Astrocyte (in vitro differentiated cells and primary cell): Measurements from ENCODE around the gene CCDC102B. TPM values are rescaled to one million over a fixed set of nuclear protein-coding genes. Genes with fewer than 3 reads are reported as not detected.

Experiments used
- DNase-seq: peaks from one replicate; pipeline ENCODE4 v3.0.0-alpha.2; 2010; ENCODE audit warnings: low read depth
- FAIRE-seq: peaks from 2 replicates; lab custom pipeline; 2011; peaks lifted over from hg19 to GRCh38; lab: Jason Lieb, UNC
- H2AFZ ChIP-seq: 2 replicates; pipeline ENCODE4 v1.6.0; 2012; ENCODE audit warnings: low read depth, low read length, inconsistent platforms
- H3K27ac ChIP-seq: 2 replicates; pipeline ENCODE4 v1.5.1; 2011; ENCODE audit warnings: low read depth, low read length, inconsistent platforms
- H3K27me3 ChIP-seq: 2 replicates; pipeline ENCODE4 v1.6.0; 2011; ENCODE audit warnings: low read length, inconsistent platforms; ENCODE audit not compliant: insufficient read depth
- H3K36me3 ChIP-seq: 2 replicates; pipeline ENCODE4 v1.5.1; 2011; ENCODE audit warnings: low read length, inconsistent platforms; ENCODE audit not compliant: insufficient read depth
- H3K4me1 ChIP-seq: 2 replicates; pipeline ENCODE4 v1.5.1; 2011; ENCODE audit warnings: low read length, inconsistent platforms; ENCODE audit not compliant: insufficient read depth
- H3K4me2 ChIP-seq: 2 replicates; pipeline ENCODE4 v1.6.0; 2012; ENCODE audit warnings: low read length, inconsistent platforms
- H3K4me3 ChIP-seq: 2 replicates; pipeline ENCODE4 v1.5.1; 2011; ENCODE audit warnings: low read depth, mild to moderate bottlenecking, low read length, inconsistent platforms; ENCODE audit not compliant: insufficient read depth
- H3K79me2 ChIP-seq: 2 replicates; pipeline ENCODE4 v1.6.0; 2012; ENCODE audit warnings: mild to moderate bottlenecking, low read length, inconsistent platforms; ENCODE audit not compliant: insufficient read depth
- H3K9ac ChIP-seq: 2 replicates; pipeline ENCODE4 v1.6.0; 2012; ENCODE audit warnings: mild to moderate bottlenecking, low read length, inconsistent platforms
- H3K9me3 ChIP-seq: 2 replicates; pipeline ENCODE4 v1.5.1; 2012; ENCODE audit warnings: low read depth, mild to moderate bottlenecking, low read length, inconsistent platforms; ENCODE audit not compliant: insufficient read depth
- H4K20me1 ChIP-seq: 2 replicates; pipeline ENCODE4 v1.6.0; 2012; ENCODE audit warnings: low read length, inconsistent platforms; ENCODE audit not compliant: insufficient read depth
- H3K27ac Mint-ChIP-seq: one replicate; pipeline ENCODE4 v1.8.0; 2021; ENCODE audit warnings: mild to moderate bottlenecking, mixed read lengths; ENCODE audit not compliant: unreplicated experiment
- H3K27me3 Mint-ChIP-seq: one replicate; pipeline ENCODE4 v1.8.0; 2021; ENCODE audit warnings: low read depth, mixed read lengths; ENCODE audit not compliant: unreplicated experiment
- H3K36me3 Mint-ChIP-seq: one replicate; pipeline ENCODE4 v1.8.0; 2021; ENCODE audit warnings: low read depth, mixed read lengths; ENCODE audit not compliant: unreplicated experiment
- H3K4me1 Mint-ChIP-seq: one replicate; pipeline ENCODE4 v1.8.0; 2021; ENCODE audit warnings: low read depth, mixed read lengths; ENCODE audit not compliant: unreplicated experiment
- H3K4me3 Mint-ChIP-seq: one replicate; pipeline ENCODE4 v1.8.0; 2021; ENCODE audit warnings: mild to moderate bottlenecking, moderate library complexity, mixed read lengths; ENCODE audit not compliant: unreplicated experiment
- H3K9me3 Mint-ChIP-seq: one replicate; pipeline ENCODE4 v1.8.0; 2021; ENCODE audit warnings: mild to moderate bottlenecking, mixed read lengths; ENCODE audit not compliant: unreplicated experiment
- CTCF ChIP-seq: IDR thresholded peaks from 2 replicates; pipeline ENCODE4 v1.5.1; 2011; ENCODE audit warnings: low read depth, mild to moderate bottlenecking, inconsistent platforms, low read length, moderate library complexity; ENCODE audit not compliant: insufficient read depth
- EZH2 ChIP-seq: IDR thresholded peaks from 2 replicates; pipeline ENCODE4 v1.6.1; 2012; ENCODE audit warnings: mild to moderate bottlenecking, low read length, inconsistent platforms; ENCODE audit not compliant: insufficient read depth
- total RNA-seq: library from RNA; stranded (reverse); gene quantifications from 2 replicates; pipeline ENCODE4 v1.2.1, GENCODE V29; 2021

The CCDC102B gene
- total RNA-seq, 1 donor from 2014 or later = 7.9 TPM

GRCh38 chr18:68843473-68844089 is 45.7 kb downstream of the CCDC102B start:
- Mint-ChIP-seq H3K27me3 (no peaks in the 10 kb centered on the region), H3K27ac (no peak overlapping the region), H3K9me3 (no peaks in the 10 kb centered on the region), H3K36me3 (no peaks in the 10 kb centered on the region), H3K4me1 (peaks cover 19% of the 10 kb centered on the region), H3K4me3 (no peak overlapping the region)
- DNase-seq (no peak), FAIRE-seq (no peak)
- Histone ChIP-seq H3K4me3 (no peak overlapping the region), H3K9me3 (no peaks in the 10 kb centered on the region), H2AFZ (no peak overlapping the region), H3K27ac (no peak overlapping the region), H3K4me1 (peaks cover 6% of the 10 kb centered on the region), H3K9ac (no peak overlapping the region), H3K79me2 (no peaks in the 10 kb centered on the region), H3K27me3 (no peaks in the 10 kb centered on the region), H3K36me3 (no peaks in the 10 kb centered on the region), H3K4me2 (no peak overlapping the region), H4K20me1 (no peaks in the 10 kb centered on the region)
- TF ChIP-seq CTCF = no peak
- no peak for TF ChIP-seq EZH2

GRCh38 chr18:68847219-68847837 is 49.4 kb downstream of the CCDC102B start:
- Mint-ChIP-seq H3K4me3 (no peak overlapping the region), H3K4me1 (peaks cover 2% of the 10 kb centered on the region), H3K9me3 (no peaks in the 10 kb centered on the region), H3K27ac (no peak overlapping the region), H3K27me3 (no peaks in the 10 kb centered on the region), H3K36me3 (no peaks in the 10 kb centered on the region)
- TF ChIP-seq CTCF = peak; percentile 71
- TF ChIP-seq EZH2 = no peak
- Histone ChIP-seq H3K4me1 (no peaks in the 10 kb centered on the region), H3K4me2 (no peak overlapping the region), H4K20me1 (no peaks in the 10 kb centered on the region), H3K36me3 (no peaks in the 10 kb centered on the region), H3K79me2 (no peaks in the 10 kb centered on the region), H3K9me3 (no peaks in the 10 kb centered on the region), H3K4me3 (no peak overlapping the region), H2AFZ (no peak overlapping the region), H3K27me3 (no peaks in the 10 kb centered on the region), H3K9ac (no peak overlapping the region), H3K27ac (no peak overlapping the region)
- DNase-seq = peak; percentile 8
- FAIRE-seq = peak; percentile 47

- H3K27ac ChIP-seq = no peak overlapping the region
- no peaks in the 10 kb centered on the region for H4K20me1 ChIP-seq
- peaks cover 2% of the 10 kb centered on the region for H3K4me1 Mint-ChIP-seq
- H3K9me3 Mint-ChIP-seq = no peaks in the 10 kb centered on the region
- no peaks in the 10 kb centered on the region for H3K36me3 Mint-ChIP-seq
- H2AFZ ChIP-seq = no peak overlapping the region
- H3K27ac Mint-ChIP-seq = no peak overlapping the region
- H3K4me2 ChIP-seq = no peak overlapping the region
- no peaks in the 10 kb centered on the region for H3K27me3 Mint-ChIP-seq
- no peak overlapping the region for H3K4me3 ChIP-seq
- FAIRE-seq (no peak), DNase-seq (no peak)
- no peak overlapping the region for H3K9ac ChIP-seq
- no peak overlapping the region for H3K4me3 Mint-ChIP-seq
- H3K4me1 ChIP-seq = no peaks in the 10 kb centered on the region
- no peaks in the 10 kb centered on the region for H3K9me3 ChIP-seq
- no peaks in the 10 kb centered on the region for H3K79me2 ChIP-seq
- no peaks in the 10 kb centered on the region for H3K27me3 ChIP-seq
- TF ChIP-seq EZH2 (no peak), CTCF (no peak)
- H3K36me3 ChIP-seq = no peaks in the 10 kb centered on the region
Measured at GRCh38 chr18:68848242-68848641, 50.4 kb downstream of the CCDC102B start.
